HG03439 (cell line): Measurements from ENCODE around the gene AVEN.
"Not testable (repeated sequence)": the region's sequence is repeated elsewhere in the genome, so short reads cannot be mapped to it uniquely, and the experiment has no call there.

Source experiments
- ATAC-seq: cut with Tn5 transposase; IDR thresholded peaks from one replicate; pipeline ENCODE4 v1.9.1; 2021; ENCODE audit warnings: mild to moderate bottlenecking, moderate library complexity; ENCODE audit not compliant: unreplicated experiment

The AVEN gene

GRCh38 chr15:34043391-34043790, 4.4 kb upstream of the AVEN start:
- no peak for ATAC-seq

GRCh38 chr15:34039790-34040113, 748 bp upstream of the AVEN start:
- ATAC-seq = no peak

GRCh38 chr15:34038023-34038870, 757 bp downstream of the AVEN start:
- peak; percentile 77 for ATAC-seq

- ATAC-seq = no peak
These were observed 6.8 kb downstream of the AVEN start for GRCh38 chr15:34031987-34032760.

- ATAC-seq = no peak
These were observed 11.4 kb downstream of the AVEN start for GRCh38 chr15:34027606-34028005.

- ATAC-seq = no peak
These were observed 13.8 kb downstream of the AVEN start for GRCh38 chr15:34025252-34025651.

- no peak for ATAC-seq
These were observed 15.1 kb downstream of the AVEN start for GRCh38 chr15:34023907-34024306.

GRCh38 chr15:34019369-34019990, 19.5 kb downstream of the AVEN start:
- no peak for ATAC-seq

GRCh38 chr15:34018738-34019137, 20.3 kb downstream of the AVEN start:
- not testable (repeated sequence) for ATAC-seq

GRCh38 chr15:34018021-34018645, 20.9 kb downstream of the AVEN start:
- no peak for ATAC-seq

GRCh38 chr15:34014556-34014955, 24.4 kb downstream of the AVEN start:
- no peak for ATAC-seq

- ATAC-seq = no peak
These were observed 25.3 kb downstream of the AVEN start for GRCh38 chr15:34013746-34014145.

- ATAC-seq = no peak
These were observed 26.5 kb downstream of the AVEN start for GRCh38 chr15:34012461-34013028.

GRCh38 chr15:34011481-34011880, 27.5 kb downstream of the AVEN start:
- no peak for ATAC-seq

GRCh38 chr15:34010921-34011320, 28.1 kb downstream of the AVEN start:
- ATAC-seq = no peak

GRCh38 chr15:34009656-34010055, 29.3 kb downstream of the AVEN start:
- ATAC-seq = no peak

GRCh38 chr15:34006381-34006780, 32.6 kb downstream of the AVEN start:
- no peak for ATAC-seq

GRCh38 chr15:34001536-34001935, 37.5 kb downstream of the AVEN start:
- no peak for ATAC-seq

GRCh38 chr15:33995666-33996065, 43.3 kb downstream of the AVEN start:
- not testable (repeated sequence) for ATAC-seq

GRCh38 chr15:33994005-33994615, 44.9 kb downstream of the AVEN start:
- no peak for ATAC-seq

GRCh38 chr15:33988384-33988783, 50.6 kb downstream of the AVEN start:
- ATAC-seq = no peak
